HG03460 (cell line): Measurements from ENCODE around the gene SWI5.
A peak's percentile ranks its signal among the peaks of the same experiment; 100 is the strongest.

ENCODE experiments used
- ATAC-seq: cut with Tn5 transposase; IDR thresholded peaks from one replicate; pipeline ENCODE4 v1.9.1; 2021; ENCODE audit not compliant: unreplicated experiment

SWI5 gene

GRCh38 chr9:128316421-128316820 is 40.3 kb downstream of the SWI5 start:
- no peak for ATAC-seq

GRCh38 chr9:128317629-128318028 is 41.6 kb downstream of the SWI5 start:
- ATAC-seq: no peak

- ATAC-seq: no peak
Measured at GRCh38 chr9:128321343-128321742, 45.3 kb downstream of the SWI5 start.

- peak; percentile 7 for ATAC-seq
Measured at GRCh38 chr9:128321879-128322403, 45.9 kb downstream of the SWI5 start.

GRCh38 chr9:128322404-128323211 is 46.5 kb downstream of the SWI5 start, which contains the start of the genes COQ4 and TRUB2:
Gene COQ4 (plus strand): TSS chr9:128322839. CDS start chr9:128322859, 20 bp downstream.
Gene TRUB2 (minus strand): TSS chr9:128322447. CDS start chr9:128322408, 39 bp downstream.
- ATAC-seq: peak; percentile 87

- no peak for ATAC-seq
Measured at GRCh38 chr9:128323212-128323730, 47.2 kb downstream of the SWI5 start.

GRCh38 chr9:128323791-128324190 is 47.7 kb downstream of the SWI5 start:
- ATAC-seq: no peak

GRCh38 chr9:128324401-128324800 is 48.3 kb downstream of the SWI5 start:
- no peak for ATAC-seq

GRCh38 chr9:128325629-128326028 is 49.6 kb downstream of the SWI5 start:
- ATAC-seq: no peak

- no peak for ATAC-seq
Measured at GRCh38 chr9:128333451-128333869, 57.4 kb downstream of the SWI5 start.

- ATAC-seq: no peak
Measured at GRCh38 chr9:128335161-128335560, 59.1 kb downstream of the SWI5 start.

GRCh38 chr9:128335914-128336313 is 59.8 kb downstream of the SWI5 start:
- ATAC-seq: no peak

- ATAC-seq: no peak
Measured at GRCh38 chr9:128337936-128338335, 61.9 kb downstream of the SWI5 start.
